ENCODE data around the gene MAPRE3. TPM values are rescaled to one million over a fixed set of nuclear protein-coding genes. Genes with fewer than 3 reads are reported as not detected.

Gene MAPRE3
- total and polyA plus RNA-seq, 9 of the 15 experiments (the other 6 are each of a cell fraction or from before 2014, with no cell fraction given), result 0.70 to 43.2 (median 12.6) TPM

DNA sequence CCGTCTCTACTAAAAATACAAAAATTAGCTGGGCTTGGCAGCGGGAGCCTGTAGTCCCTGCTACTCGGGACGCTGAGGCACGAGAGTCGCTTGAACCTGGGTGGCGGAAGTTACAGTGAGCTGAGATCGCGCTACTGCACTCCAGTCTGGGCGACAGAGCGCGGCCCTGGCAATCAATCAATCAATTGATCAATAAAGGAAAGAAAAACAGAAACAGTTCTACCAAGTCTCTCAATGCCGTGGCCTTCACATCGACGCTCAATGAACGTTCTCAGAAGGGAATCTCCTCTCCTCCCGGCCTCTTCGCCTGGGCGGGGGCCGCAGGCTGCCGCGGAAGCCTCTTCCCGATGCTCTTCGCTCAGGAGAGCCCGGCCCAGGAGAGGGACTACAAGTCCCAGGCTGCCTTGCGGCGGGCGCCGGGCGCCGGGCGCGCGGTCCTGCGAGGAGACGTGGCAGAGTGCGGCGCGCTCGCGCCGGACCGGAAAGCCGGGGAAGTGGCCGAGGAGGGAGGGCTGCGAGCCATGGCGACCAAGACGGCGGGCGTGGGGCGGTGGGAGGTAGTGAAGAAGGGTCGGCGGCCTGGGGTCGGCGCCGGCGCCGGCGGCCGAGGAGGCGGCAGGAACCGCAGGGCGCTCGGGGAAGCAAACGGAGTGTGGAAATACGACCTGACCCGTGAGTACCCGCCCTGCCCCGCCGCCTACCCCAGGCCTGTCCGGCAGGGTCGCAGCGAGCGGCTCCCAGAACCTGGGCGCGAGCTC, 62.2 kb downstream of the MAPRE3 start, which contains the start of gene TMEM214 (continued):
- TF ChIP-seq CTCF (IDR thresholded peaks at IDR 0.05 in 2 of 3, conservative IDR thresholded peaks at IDR 0.05 in 1 of 3; ENCODE audit: insufficient read depth in 2 of 3, low read depth in 1 of 3, low read length in 3 of 3), result peak in 1 of 3 experiments; percentile 21; a peak in 1 of 6 replicates
- peak; percentile 89 for TF ChIP-seq MYC (IDR thresholded peaks at IDR 0.05; ENCODE audit: low read depth, low read length)
- no peak for TF ChIP-seq MYC (CRISPR knock-in tag; IDR thresholded peaks at IDR 0.05; ENCODE audit: borderline replicate concordance, low read depth)
- peak; percentile 74 to 78 for TF ChIP-seq NRF1 (conservative IDR thresholded peaks at IDR 0.05 in 1 of 2, IDR thresholded peaks at IDR 0.05 in 1 of 2)
- TF ChIP-seq, protein P1, sequence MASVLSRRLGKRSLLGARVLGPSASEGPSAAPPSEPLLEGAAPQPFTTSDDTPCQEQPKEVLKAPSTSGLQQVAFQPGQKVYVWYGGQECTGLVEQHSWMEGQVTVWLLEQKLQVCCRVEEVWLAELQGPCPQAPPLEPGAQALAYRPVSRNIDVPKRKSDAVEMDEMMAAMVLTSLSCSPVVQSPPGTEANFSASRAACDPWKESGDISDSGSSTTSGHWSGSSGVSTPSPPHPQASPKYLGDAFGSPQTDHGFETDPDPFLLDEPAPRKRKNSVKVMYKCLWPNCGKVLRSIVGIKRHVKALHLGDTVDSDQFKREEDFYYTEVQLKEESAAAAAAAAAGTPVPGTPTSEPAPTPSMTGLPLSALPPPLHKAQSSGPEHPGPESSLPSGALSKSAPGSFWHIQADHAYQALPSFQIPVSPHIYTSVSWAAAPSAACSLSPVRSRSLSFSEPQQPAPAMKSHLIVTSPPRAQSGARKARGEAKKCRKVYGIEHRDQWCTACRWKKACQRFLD (CRISPR knock-in tag; IDR thresholded peaks at IDR 0.05), result peak; percentile 87; the same call in 1 of the 2 replicates
- TF ChIP-seq TAL1 (IDR thresholded peaks at IDR 0.05), result no peak
- TF ChIP-seq MNT (conservative IDR thresholded peaks at IDR 0.05), result peak; percentile 67 to 86
- TF ChIP-seq ZNF668 (CRISPR knock-in tag; IDR thresholded peaks at IDR 0.05), result no peak
- TF ChIP-seq SMARCA5 (IDR thresholded peaks at IDR 0.05), result peak; percentile 32; the same call in 1 of the 2 replicates
- TF ChIP-seq SMC3 (conservative IDR thresholded peaks at IDR 0.05; ENCODE audit: insufficient read depth, low read depth, low read length), result 0 out of 2 replicates have a peak, but pooled peaks have one; percentile 4
- TF ChIP-seq GABPA (tag; conservative IDR thresholded peaks at IDR 0.05; ENCODE audit: low read depth), result peak; percentile 76
- no peak for TF ChIP-seq RBM34 (IDR thresholded peaks at IDR 0.05; ENCODE audit: borderline replicate concordance, insufficient read depth, low read length)

Measured in K562 (cell line).